Measurements from ENCODE around the gene CXCL10.

DNA sequence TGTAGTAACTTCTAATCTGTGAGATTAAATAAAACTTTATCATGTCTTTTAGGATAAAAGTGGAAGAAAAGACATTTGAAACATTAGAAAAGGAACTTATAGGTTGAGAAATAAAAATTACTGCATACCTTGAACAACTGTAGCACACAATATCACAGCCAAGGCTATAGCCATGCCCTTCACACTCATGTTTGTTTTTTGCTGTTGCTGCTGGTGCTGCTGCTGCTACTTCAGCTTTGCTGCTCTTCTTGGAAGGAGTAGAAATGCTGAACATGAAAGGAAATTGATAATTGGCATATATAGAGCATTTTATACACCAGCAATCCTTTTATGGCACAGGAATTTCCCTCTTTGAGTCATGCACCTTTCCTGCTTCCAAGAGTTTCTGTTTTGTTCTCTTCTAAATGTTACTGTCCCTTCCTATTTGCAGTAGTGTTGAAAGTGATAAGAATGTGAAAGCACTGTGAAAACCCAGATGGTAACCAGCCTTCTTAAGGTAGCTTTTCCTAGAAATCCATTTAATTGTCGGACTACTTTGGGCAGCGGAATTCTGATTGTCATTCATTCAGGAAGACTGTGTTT lies 12.6 kb upstream of the CXCL10 start, which contains the start of gene CXCL11:
- no peak for TF ChIP-seq POLR2AphosphoS5 (IDR thresholded peaks at IDR 0.05)
- TF ChIP-seq, protein P1, sequence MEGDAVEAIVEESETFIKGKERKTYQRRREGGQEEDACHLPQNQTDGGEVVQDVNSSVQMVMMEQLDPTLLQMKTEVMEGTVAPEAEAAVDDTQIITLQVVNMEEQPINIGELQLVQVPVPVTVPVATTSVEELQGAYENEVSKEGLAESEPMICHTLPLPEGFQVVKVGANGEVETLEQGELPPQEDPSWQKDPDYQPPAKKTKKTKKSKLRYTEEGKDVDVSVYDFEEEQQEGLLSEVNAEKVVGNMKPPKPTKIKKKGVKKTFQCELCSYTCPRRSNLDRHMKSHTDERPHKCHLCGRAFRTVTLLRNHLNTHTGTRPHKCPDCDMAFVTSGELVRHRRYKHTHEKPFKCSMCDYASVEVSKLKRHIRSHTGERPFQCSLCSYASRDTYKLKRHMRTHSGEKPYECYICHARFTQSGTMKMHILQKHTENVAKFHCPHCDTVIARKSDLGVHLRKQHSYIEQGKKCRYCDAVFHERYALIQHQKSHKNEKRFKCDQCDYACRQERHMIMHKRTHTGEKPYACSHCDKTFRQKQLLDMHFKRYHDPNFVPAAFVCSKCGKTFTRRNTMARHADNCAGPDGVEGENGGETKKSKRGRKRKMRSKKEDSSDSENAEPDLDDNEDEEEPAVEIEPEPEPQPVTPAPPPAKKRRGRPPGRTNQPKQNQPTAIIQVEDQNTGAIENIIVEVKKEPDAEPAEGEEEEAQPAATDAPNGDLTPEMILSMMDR (IDR thresholded peaks at IDR 0.05), result no peak
